C4-2B (cell line): ENCODE results near the gene TCN1.

Experiments used
- CTCF ChIP-seq: fragments of 450-650 bp; conservative IDR thresholded peaks from 2 replicates; pipeline ENCODE4 v1.5.1; 2017; ENCODE audit warnings: mild to moderate bottlenecking
- ZFX ChIP-seq: fragments of 450-650 bp; IDR thresholded peaks from 2 replicates; pipeline ENCODE4 v1.6.1; 2017

- TF ChIP-seq CTCF (no peak), ZFX (no peak)
Measured at GRCh38 chr11:59883597-59883996, 17.3 kb upstream of the TCN1 start.
